ENCODE measurements around the gene SYNPO2.

The SYNPO2 gene, protein sequence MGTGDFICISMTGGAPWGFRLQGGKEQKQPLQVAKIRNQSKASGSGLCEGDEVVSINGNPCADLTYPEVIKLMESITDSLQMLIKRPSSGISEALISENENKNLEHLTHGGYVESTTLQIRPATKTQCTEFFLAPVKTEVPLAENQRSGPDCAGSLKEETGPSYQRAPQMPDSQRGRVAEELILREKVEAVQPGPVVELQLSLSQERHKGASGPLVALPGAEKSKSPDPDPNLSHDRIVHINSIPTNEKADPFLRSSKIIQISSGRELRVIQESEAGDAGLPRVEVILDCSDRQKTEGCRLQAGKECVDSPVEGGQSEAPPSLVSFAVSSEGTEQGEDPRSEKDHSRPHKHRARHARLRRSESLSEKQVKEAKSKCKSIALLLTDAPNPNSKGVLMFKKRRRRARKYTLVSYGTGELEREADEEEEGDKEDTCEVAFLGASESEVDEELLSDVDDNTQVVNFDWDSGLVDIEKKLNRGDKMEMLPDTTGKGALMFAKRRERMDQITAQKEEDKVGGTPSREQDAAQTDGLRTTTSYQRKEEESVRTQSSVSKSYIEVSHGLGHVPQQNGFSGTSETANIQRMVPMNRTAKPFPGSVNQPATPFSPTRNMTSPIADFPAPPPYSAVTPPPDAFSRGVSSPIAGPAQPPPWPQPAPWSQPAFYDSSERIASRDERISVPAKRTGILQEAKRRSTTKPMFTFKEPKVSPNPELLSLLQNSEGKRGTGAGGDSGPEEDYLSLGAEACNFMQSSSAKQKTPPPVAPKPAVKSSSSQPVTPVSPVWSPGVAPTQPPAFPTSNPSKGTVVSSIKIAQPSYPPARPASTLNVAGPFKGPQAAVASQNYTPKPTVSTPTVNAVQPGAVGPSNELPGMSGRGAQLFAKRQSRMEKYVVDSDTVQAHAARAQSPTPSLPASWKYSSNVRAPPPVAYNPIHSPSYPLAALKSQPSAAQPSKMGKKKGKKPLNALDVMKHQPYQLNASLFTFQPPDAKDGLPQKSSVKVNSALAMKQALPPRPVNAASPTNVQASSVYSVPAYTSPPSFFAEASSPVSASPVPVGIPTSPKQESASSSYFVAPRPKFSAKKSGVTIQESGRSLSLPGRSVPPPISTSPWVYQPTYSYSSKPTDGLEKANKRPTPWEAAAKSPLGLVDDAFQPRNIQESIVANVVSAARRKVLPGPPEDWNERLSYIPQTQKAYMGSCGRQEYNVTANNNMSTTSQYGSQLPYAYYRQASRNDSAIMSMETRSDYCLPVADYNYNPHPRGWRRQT

DNA sequence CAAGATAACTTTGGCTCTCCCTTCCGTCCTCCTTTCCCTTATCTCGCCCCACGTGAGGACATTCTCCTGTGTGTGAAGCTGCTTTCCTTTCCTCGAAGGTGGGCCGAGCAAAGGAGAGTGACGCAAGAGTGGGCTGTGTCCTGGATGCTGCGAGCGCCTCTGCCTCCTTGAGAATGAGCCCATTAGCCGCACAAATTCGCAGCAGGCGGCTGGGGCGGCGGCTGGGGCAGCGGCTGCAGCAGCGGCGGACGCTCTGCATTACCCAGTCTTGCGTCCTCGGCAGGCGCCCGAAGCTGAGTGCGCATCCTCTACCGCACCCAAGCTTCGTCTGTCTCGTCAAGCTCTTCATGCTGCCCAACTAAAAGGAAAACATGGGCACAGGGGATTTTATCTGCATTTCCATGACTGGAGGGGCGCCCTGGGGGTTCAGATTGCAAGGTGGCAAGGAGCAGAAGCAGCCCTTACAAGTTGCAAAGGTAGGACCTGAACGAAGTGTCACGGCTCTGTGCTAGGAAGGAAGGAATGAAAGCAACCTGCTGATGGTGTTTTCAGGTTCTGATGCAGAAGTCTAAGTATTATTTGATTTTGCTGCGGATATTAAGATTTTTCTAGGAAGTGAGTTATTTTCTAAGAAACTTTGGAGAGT is at the start of gene SYNPO2:
TSS of gene SYNPO2 (plus strand) at position 189 of the 646 bp plus-strand sequence. CDS start at position 372, 183 bp downstream.
- H3K79me2 ChIP-seq (ENCODE audit: insufficient read depth, low read length) = no peaks in the 10 kb centered on the region
- TF ChIP-seq EZH2phosphoT487 (IDR thresholded peaks at IDR 0.05; ENCODE audit: borderline replicate concordance) = no peak
- TF ChIP-seq, protein P1, sequence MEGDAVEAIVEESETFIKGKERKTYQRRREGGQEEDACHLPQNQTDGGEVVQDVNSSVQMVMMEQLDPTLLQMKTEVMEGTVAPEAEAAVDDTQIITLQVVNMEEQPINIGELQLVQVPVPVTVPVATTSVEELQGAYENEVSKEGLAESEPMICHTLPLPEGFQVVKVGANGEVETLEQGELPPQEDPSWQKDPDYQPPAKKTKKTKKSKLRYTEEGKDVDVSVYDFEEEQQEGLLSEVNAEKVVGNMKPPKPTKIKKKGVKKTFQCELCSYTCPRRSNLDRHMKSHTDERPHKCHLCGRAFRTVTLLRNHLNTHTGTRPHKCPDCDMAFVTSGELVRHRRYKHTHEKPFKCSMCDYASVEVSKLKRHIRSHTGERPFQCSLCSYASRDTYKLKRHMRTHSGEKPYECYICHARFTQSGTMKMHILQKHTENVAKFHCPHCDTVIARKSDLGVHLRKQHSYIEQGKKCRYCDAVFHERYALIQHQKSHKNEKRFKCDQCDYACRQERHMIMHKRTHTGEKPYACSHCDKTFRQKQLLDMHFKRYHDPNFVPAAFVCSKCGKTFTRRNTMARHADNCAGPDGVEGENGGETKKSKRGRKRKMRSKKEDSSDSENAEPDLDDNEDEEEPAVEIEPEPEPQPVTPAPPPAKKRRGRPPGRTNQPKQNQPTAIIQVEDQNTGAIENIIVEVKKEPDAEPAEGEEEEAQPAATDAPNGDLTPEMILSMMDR (conservative IDR thresholded peaks at IDR 0.05; ENCODE audit: low read length) = no peak
- H3K9ac ChIP-seq (ENCODE audit: low read depth, low read length, poor library complexity, severe bottlenecking) = no peak within 1 kb of the TSS
- no peaks in the 10 kb centered on the region for H3K27me3 ChIP-seq (ENCODE audit: insufficient read depth, low read length, poor library complexity, severe bottlenecking)
- H3K4me1 ChIP-seq (ENCODE audit: insufficient read depth, low read length, poor library complexity, severe bottlenecking) = peaks cover 4% of the 10 kb centered on the region
- H4K20me1 ChIP-seq (ENCODE audit: insufficient read depth, low read length, poor library complexity, severe bottlenecking) = no peaks in the 10 kb centered on the region
- H3F3A ChIP-seq (ENCODE audit: low read depth) = no peaks in the 10 kb centered on the region
- no peak within 1 kb of the TSS for H3K4me3 ChIP-seq (ENCODE audit: low read length, poor library complexity, severe bottlenecking)
- H3K36me3 ChIP-seq (ENCODE audit: insufficient read depth, low read length) = no peaks in the 10 kb centered on the region
- no peaks in the 10 kb centered on the region for H3K9me3 ChIP-seq (ENCODE audit: insufficient read depth, low read depth, low read length)
- H3K4me2 ChIP-seq (ENCODE audit: low read depth, low read length, poor library complexity, severe bottlenecking) = no peak within 1 kb of the TSS
- H2AFZ ChIP-seq (ENCODE audit: low read length) = no peak within 1 kb of the TSS
- H3K9me2 ChIP-seq (replicated peaks; ENCODE audit: low read depth, low read length) = no peaks in the 10 kb centered on the region

DNA sequence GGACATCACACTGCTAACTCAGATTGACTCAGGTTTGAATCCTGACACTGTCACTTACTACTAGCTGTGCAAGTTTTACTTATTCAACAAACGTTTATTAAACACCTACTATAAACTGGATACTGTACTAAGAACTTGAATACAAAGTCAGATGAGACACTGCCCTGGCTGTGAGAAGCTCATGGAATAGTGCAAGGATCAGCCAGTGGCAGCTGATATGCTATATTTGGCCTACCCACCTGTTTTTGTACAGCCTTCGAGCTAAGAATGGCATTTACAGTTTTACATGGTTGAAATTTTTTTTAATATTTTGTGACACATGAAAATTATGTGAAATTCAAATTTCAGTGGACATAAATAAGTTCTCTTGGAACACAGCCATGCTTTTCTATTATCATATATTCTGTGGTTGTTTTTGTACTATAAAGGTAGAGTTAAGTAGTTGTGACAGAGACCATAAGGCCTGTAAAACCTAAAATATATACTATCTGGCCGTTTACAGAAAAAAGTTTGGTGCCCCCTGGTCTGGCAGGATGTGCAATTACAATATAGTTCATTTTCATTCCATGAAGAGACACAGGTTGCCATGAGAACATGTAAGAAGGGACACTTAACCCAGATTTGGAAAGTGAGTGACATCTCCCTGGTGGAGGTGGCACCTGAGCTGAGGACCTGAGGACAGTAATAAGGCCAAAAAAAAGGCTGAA is 49.3 kb upstream of the SYNPO2 start:
- peaks cover 14% of the 10 kb centered on the region for H3K4me1 ChIP-seq (ENCODE audit: insufficient read depth, low read length, poor library complexity, severe bottlenecking)
- H3K4me2 ChIP-seq (ENCODE audit: low read depth, low read length, poor library complexity, severe bottlenecking) = no peak overlapping the region
- H3K27me3 ChIP-seq (ENCODE audit: insufficient read depth, low read length, poor library complexity, severe bottlenecking) = no peaks in the 10 kb centered on the region
- H3K36me3 ChIP-seq (ENCODE audit: insufficient read depth, low read length) = no peaks in the 10 kb centered on the region
- H3K9ac ChIP-seq (ENCODE audit: low read depth, low read length, poor library complexity, severe bottlenecking) = no peak overlapping the region
- H3K79me2 ChIP-seq (ENCODE audit: insufficient read depth, low read length) = peaks cover 10% of the 10 kb centered on the region
- H3F3A ChIP-seq (ENCODE audit: low read depth) = no peaks in the 10 kb centered on the region
- no peak for TF ChIP-seq EZH2phosphoT487 (IDR thresholded peaks at IDR 0.05; ENCODE audit: borderline replicate concordance)
- TF ChIP-seq, protein P1 (conservative IDR thresholded peaks at IDR 0.05; ENCODE audit: low read length) = peak; percentile 20; the same call in 1 of the 2 replicates
- H3K9me2 ChIP-seq (replicated peaks; ENCODE audit: low read depth, low read length) = no peaks in the 10 kb centered on the region
- H4K20me1 ChIP-seq (ENCODE audit: insufficient read depth, low read length, poor library complexity, severe bottlenecking) = peaks cover 4% of the 10 kb centered on the region
- H3K4me3 ChIP-seq (ENCODE audit: low read length, poor library complexity, severe bottlenecking) = no peak overlapping the region
- H3K9me3 ChIP-seq (ENCODE audit: insufficient read depth, low read depth, low read length) = no peaks in the 10 kb centered on the region
- H2AFZ ChIP-seq (ENCODE audit: low read length) = no peak overlapping the region

Measured in Loucy (cell line).